KMS-11 (cell line): ENCODE data around the gene LRP4.

Source experiments
- H2AFZ ChIP-seq: fragments of 200-600 bp; sonication (generic); 2 replicates; pipeline ENCODE4 v1.6.1; 2016; ENCODE audit warnings: antibody characterized with exemption, mixed run types, low read depth
- H3K27ac ChIP-seq: fragments of 200-600 bp; sonication (generic); 2 replicates; pipeline ENCODE4 v1.6.1; 2016; ENCODE audit warnings: mild to moderate bottlenecking, mixed run types
- H3K27me3 ChIP-seq: fragments of 200-600 bp; sonication (generic); 2 replicates; pipeline ENCODE4 v1.6.1; 2017; ENCODE audit warnings: mild to moderate bottlenecking, low read depth, mixed run types, moderate library complexity; ENCODE audit not compliant: insufficient read depth
- H3K36me3 ChIP-seq: fragments of 200-600 bp; sonication (generic); 2 replicates; pipeline ENCODE4 v1.6.1; 2017; ENCODE audit warnings: mild to moderate bottlenecking, mixed run types; ENCODE audit not compliant: insufficient read depth
- H3K4me1 ChIP-seq: fragments of 200-600 bp; sonication (generic); 2 replicates; pipeline ENCODE4 v1.6.1; 2016; ENCODE audit warnings: mild to moderate bottlenecking, low read depth, mixed run types; ENCODE audit not compliant: poor library complexity, severe bottlenecking
- H3K4me2 ChIP-seq: fragments of 200-600 bp; sonication (generic); 2 replicates; pipeline ENCODE4 v1.7.0; 2016; ENCODE audit warnings: mild to moderate bottlenecking, mixed run types
- H3K4me3 ChIP-seq: fragments of 200-600 bp; sonication (generic); IDR thresholded peaks from 2 replicates; pipeline ENCODE4 v1.6.1; 2017; ENCODE audit warnings: low read depth, low read length, mixed read lengths; ENCODE audit not compliant: insufficient read depth
- H3K79me2 ChIP-seq: fragments of 200-600 bp; sonication (generic); 2 replicates; pipeline ENCODE4 v1.6.1; 2016; ENCODE audit warnings: low read depth, mixed run types; ENCODE audit not compliant: insufficient read depth
- H3K9ac ChIP-seq: fragments of 200-600 bp; sonication (generic); 2 replicates; pipeline ENCODE4 v1.6.1; 2016; ENCODE audit warnings: mild to moderate bottlenecking, mixed run types
- H4K20me1 ChIP-seq: fragments of 200-600 bp; sonication (generic); 2 replicates; pipeline ENCODE4 v1.6.1; 2016; ENCODE audit warnings: mild to moderate bottlenecking, mixed run types; ENCODE audit not compliant: insufficient read depth
- TF ChIP-seq, protein P1 (sequence below): fragments of 200-600 bp; sonication (generic); conservative IDR thresholded peaks from 2 replicates; pipeline ENCODE4 v1.6.1; 2017; ENCODE audit warnings: low read depth, mild to moderate bottlenecking, antibody characterized with exemption, low read length, moderate library complexity, mixed read lengths

The LRP4 gene

GRCh38 chr11:46860218-46860617, 58.1 kb downstream of the LRP4 start:
- TF ChIP-seq, protein P1, sequence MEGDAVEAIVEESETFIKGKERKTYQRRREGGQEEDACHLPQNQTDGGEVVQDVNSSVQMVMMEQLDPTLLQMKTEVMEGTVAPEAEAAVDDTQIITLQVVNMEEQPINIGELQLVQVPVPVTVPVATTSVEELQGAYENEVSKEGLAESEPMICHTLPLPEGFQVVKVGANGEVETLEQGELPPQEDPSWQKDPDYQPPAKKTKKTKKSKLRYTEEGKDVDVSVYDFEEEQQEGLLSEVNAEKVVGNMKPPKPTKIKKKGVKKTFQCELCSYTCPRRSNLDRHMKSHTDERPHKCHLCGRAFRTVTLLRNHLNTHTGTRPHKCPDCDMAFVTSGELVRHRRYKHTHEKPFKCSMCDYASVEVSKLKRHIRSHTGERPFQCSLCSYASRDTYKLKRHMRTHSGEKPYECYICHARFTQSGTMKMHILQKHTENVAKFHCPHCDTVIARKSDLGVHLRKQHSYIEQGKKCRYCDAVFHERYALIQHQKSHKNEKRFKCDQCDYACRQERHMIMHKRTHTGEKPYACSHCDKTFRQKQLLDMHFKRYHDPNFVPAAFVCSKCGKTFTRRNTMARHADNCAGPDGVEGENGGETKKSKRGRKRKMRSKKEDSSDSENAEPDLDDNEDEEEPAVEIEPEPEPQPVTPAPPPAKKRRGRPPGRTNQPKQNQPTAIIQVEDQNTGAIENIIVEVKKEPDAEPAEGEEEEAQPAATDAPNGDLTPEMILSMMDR = no peak
- H3K9ac ChIP-seq = no peak overlapping the region

DNA sequence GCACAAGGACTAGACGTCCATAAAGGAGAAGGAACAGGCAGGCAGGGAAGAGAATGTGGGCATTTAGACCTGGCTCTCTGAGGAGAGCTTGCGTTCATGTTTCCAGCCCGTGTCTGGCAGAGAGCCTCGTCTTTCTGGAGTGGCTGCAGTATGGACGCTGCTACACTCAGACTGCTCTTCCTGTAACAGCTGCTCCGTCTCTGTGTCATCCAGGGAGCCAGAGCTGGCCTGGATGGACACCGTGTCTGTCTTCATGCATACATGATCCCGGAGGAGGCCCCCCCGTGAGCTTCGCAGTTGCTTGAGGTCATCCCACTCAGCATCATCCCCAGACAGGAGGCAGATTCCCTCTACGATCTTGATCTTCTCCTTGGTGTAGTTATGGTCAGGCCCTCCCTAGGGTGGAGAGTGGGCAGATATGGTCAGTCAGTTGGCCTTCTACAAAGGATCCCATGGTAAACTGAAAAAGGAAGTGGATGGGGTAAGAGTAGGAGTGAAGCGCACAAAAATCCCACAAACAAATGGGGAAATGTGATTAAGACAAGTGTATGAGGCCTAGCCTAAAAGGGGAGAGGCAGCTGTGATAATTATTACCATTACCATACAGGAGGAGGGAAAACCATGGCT, 59.3 kb downstream of the LRP4 start:
- Histone ChIP-seq H3K27ac (no peak overlapping the region), H2AFZ (no peak overlapping the region), H4K20me1 (no peaks in the 10 kb centered on the region), H3K27me3 (no peaks in the 10 kb centered on the region), H3K36me3 (no peaks in the 10 kb centered on the region), H3K4me3 (no peak overlapping the region), H3K79me2 (no peaks in the 10 kb centered on the region), H3K9ac (no peak overlapping the region), H3K4me2 (no peak overlapping the region), H3K4me1 (no peaks in the 10 kb centered on the region)
- TF ChIP-seq, protein P1 = no peak

More at GRCh38 chr11:46860218-46860617, 58.1 kb downstream of the LRP4 start:
- H3K4me3 ChIP-seq = no peak overlapping the region
- no peaks in the 10 kb centered on the region for H3K27me3 ChIP-seq
- no peaks in the 10 kb centered on the region for H3K4me1 ChIP-seq
- H3K4me2 ChIP-seq = no peak overlapping the region
- H3K36me3 ChIP-seq = no peaks in the 10 kb centered on the region
- no peak overlapping the region for H2AFZ ChIP-seq
- H3K79me2 ChIP-seq = no peaks in the 10 kb centered on the region
- no peak overlapping the region for H3K27ac ChIP-seq
- H4K20me1 ChIP-seq = no peaks in the 10 kb centered on the region

- H3K4me3 ChIP-seq = no peak overlapping the region
- H2AFZ ChIP-seq = no peak overlapping the region
- H3K4me1 ChIP-seq = no peaks in the 10 kb centered on the region
- TF ChIP-seq, protein P1 = no peak
- H3K9ac ChIP-seq = no peak overlapping the region
- H4K20me1 ChIP-seq = no peaks in the 10 kb centered on the region
- no peaks in the 10 kb centered on the region for H3K36me3 ChIP-seq
- H3K4me2 ChIP-seq = no peak overlapping the region
- no peaks in the 10 kb centered on the region for H3K79me2 ChIP-seq
- no peak overlapping the region for H3K27ac ChIP-seq
- H3K27me3 ChIP-seq = no peaks in the 10 kb centered on the region
Measured at GRCh38 chr11:46857666-46858065, 60.7 kb downstream of the LRP4 start.

GRCh38 chr11:46856605-46857343, 61.6 kb downstream of the LRP4 start:
- no peak overlapping the region for H2AFZ ChIP-seq
- TF ChIP-seq, protein P1 = no peak
- no peaks in the 10 kb centered on the region for H3K4me1 ChIP-seq
- no peaks in the 10 kb centered on the region for H3K36me3 ChIP-seq
- H3K4me2 ChIP-seq = no peak overlapping the region
- no peak overlapping the region for H3K4me3 ChIP-seq
- H3K79me2 ChIP-seq = no peaks in the 10 kb centered on the region
- no peak overlapping the region for H3K27ac ChIP-seq
- H3K27me3 ChIP-seq = no peaks in the 10 kb centered on the region
- H3K9ac ChIP-seq = no peak overlapping the region
- no peaks in the 10 kb centered on the region for H4K20me1 ChIP-seq
